Measurements from ENCODE around the gene C6orf62.

DNA sequence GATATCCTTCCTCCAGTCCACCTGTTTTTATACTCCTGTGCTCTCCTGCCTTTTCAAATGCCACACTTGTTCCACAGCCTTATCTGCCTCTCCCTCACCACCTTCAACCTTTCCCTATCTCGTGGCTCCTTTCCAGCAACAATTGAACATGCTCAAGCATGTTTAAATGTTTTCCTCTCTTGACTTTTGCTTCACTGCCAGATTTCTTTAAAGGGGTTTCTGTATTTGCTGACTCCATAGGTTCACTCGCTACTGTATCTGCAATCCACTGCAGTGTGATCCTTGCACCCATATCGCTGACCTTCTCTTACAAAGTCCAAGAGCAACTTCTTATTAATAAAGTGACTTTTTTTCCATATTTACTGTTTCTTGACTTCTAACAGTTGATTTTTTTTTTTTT lies 44.6 kb upstream of the C6orf62 start:
- TF ChIP-seq CTCF (IDR thresholded peaks at IDR 0.05) = no peak
- TF ChIP-seq CDX4 (CRISPR knock-in tag; IDR thresholded peaks at IDR 0.05; ENCODE audit: borderline replicate concordance) = no peak
- no peak for TF ChIP-seq SP1 (CRISPR knock-in tag; conservative IDR thresholded peaks at IDR 0.05)
- TF ChIP-seq AFF4 (CRISPR knock-in tag; IDR thresholded peaks at IDR 0.05; ENCODE audit: borderline replicate concordance) = no peak
- TF ChIP-seq TP53 (CRISPR knock-in tag; IDR thresholded peaks at IDR 0.05) = no peak
- no peak for TF ChIP-seq RELA (CRISPR knock-in tag; IDR thresholded peaks at IDR 0.05; ENCODE audit: borderline replicate concordance)
- no peak for TF ChIP-seq FOXP1 (CRISPR knock-in tag; IDR thresholded peaks at IDR 0.05; ENCODE audit: borderline replicate concordance)
- no peak for TF ChIP-seq CREB1 (CRISPR knock-in tag; IDR thresholded peaks at IDR 0.05)
- TF ChIP-seq MXD4 (CRISPR knock-in tag; IDR thresholded peaks at IDR 0.05; ENCODE audit: borderline replicate concordance) = no peak
